GM13977 (cell line): ENCODE results near the gene PSMG4.

Experiments
- DNase-seq: peaks from one replicate; pipeline ENCODE4 v3.0.0; 2012; ENCODE audit warnings: low spot score
- in situ Hi-C: fragments of 300-500 bp; cut with MboI; formaldehyde crosslinking; loops from one replicate; pipeline ENCODE4 v1.12.0; 2022; ENCODE audit warnings: low sequenced_read_pairs, low pct_unique_long_range_greater_than_20kb, mixed read lengths, inconsistent platforms; ENCODE audit not compliant: unreplicated experiment
- TF ChIP-seq, protein P1 (sequence below): IDR thresholded peaks from 2 replicates; pipeline ENCODE4 v1.5.1; 2012; ENCODE audit warnings: mild to moderate bottlenecking, control low read depth; ENCODE audit not compliant: insufficient read depth; ENCODE audit errors: extremely low read depth, missing control alignments

Gene PSMG4

GRCh38 chr6:3214898-3215297 is 43.8 kb upstream of the PSMG4 start:
- no peak for DNase-seq
- in situ Hi-C loops = no loop called here

GRCh38 chr6:3217286-3217685 is 41.5 kb upstream of the PSMG4 start:
- in situ Hi-C loops = no loop called here
- TF ChIP-seq, protein P1, sequence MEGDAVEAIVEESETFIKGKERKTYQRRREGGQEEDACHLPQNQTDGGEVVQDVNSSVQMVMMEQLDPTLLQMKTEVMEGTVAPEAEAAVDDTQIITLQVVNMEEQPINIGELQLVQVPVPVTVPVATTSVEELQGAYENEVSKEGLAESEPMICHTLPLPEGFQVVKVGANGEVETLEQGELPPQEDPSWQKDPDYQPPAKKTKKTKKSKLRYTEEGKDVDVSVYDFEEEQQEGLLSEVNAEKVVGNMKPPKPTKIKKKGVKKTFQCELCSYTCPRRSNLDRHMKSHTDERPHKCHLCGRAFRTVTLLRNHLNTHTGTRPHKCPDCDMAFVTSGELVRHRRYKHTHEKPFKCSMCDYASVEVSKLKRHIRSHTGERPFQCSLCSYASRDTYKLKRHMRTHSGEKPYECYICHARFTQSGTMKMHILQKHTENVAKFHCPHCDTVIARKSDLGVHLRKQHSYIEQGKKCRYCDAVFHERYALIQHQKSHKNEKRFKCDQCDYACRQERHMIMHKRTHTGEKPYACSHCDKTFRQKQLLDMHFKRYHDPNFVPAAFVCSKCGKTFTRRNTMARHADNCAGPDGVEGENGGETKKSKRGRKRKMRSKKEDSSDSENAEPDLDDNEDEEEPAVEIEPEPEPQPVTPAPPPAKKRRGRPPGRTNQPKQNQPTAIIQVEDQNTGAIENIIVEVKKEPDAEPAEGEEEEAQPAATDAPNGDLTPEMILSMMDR = no peak
- no peak for DNase-seq

More at GRCh38 chr6:3214898-3215297, 43.8 kb upstream of the PSMG4 start:
- TF ChIP-seq, protein P1 = no peak

- in situ Hi-C loops = no loop called here
- DNase-seq = no peak
- TF ChIP-seq, protein P1 = no peak
These were observed 40.5 kb upstream of the PSMG4 start for GRCh38 chr6:3218266-3218665.

DNA sequence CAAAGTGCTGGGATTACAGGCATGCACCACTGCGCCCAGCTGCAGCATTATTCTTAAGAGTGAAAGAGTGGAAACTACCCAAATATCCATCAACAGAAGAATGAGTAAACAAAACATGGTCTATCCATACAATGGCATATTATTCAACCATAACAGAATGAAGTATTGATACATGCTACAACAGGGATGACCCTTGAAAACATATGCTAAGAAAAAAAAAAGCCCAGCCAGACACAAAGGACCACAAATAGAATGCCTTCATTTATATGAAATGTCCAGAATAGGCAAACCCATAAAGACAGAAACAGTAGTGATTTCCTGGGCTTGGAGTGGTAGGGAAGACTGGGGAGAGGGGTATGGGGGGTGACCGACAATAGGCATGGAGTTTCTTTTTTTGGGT is 38.4 kb upstream of the PSMG4 start:
- in situ Hi-C loops = no loop called here
- TF ChIP-seq, protein P1 = no peak
- no peak for DNase-seq

- TF ChIP-seq, protein P1 = no peak
- in situ Hi-C loops = no loop called here
- DNase-seq = no peak
These were observed 37.2 kb upstream of the PSMG4 start for GRCh38 chr6:3221578-3221977.

- TF ChIP-seq, protein P1 = no peak
- DNase-seq = no peak
- in situ Hi-C loops = no loop called here
These were observed 36.2 kb upstream of the PSMG4 start for GRCh38 chr6:3222506-3223038.

GRCh38 chr6:3226042-3226441 is 32.7 kb upstream of the PSMG4 start:
- DNase-seq = no peak
- in situ Hi-C loops = no loop called here
- TF ChIP-seq, protein P1 = no peak
